BLaER1 treated with 17β-estradiol and CSF1 and Interleukin-3, amounts not matched to agents 10 nM and 100 nM (cell line): ENCODE measurements around the gene TAC4.

ENCODE experiments used
- H3K27ac ChIP-seq, 11 experiments: shearing (Covaris generic); formaldehyde crosslinking; 2 replicates each; pipeline ENCODE4 v1.8.1; 2022
- H3K27me3 ChIP-seq, 11 experiments: shearing (Covaris generic); formaldehyde crosslinking; 2 replicates each; pipeline ENCODE4 v1.8.1; 2022
- H3K36me3 ChIP-seq, 11 experiments: shearing (Covaris generic); formaldehyde crosslinking; 2 replicates each; pipeline ENCODE4 v1.8.1; 2022
- H3K4me1 ChIP-seq, 10 experiments: shearing (Covaris generic); formaldehyde crosslinking; 2 replicates each; pipeline ENCODE4 v1.8.1; 2022
- H3K4me2 ChIP-seq, 11 experiments: shearing (Covaris generic); formaldehyde crosslinking; 2 replicates each; pipeline ENCODE4 v1.8.1; 2022
- H3K4me3 ChIP-seq, 10 experiments: shearing (Covaris generic); formaldehyde crosslinking; 2 replicates each; pipeline ENCODE4 v1.8.1; 2022
- H3K9ac ChIP-seq, 11 experiments: shearing (Covaris generic); formaldehyde crosslinking; 2 replicates each; pipeline ENCODE4 v1.8.1; 2022
- H3K9me3 ChIP-seq, 11 experiments: shearing (Covaris generic); formaldehyde crosslinking; replicated peaks in 1 of 11; 2 replicates each; pipeline ENCODE4 v1.8.1; 2022
- H4K20me1 ChIP-seq, 11 experiments: shearing (Covaris generic); formaldehyde crosslinking; 2 replicates each; pipeline ENCODE4 v1.8.1; 2022
- Cebpa-rat ChIP-seq, 11 experiments: shearing (Covaris generic); IDR thresholded peaks; 2 replicates each; pipeline ENCODE4 v1.8.1; 2022

TAC4 gene

GRCh38 chr17:49821916-49822315, 26.0 kb downstream of the TAC4 start:
- Histone ChIP-seq H4K20me1 (peaks cover 0 to 13% (median 0%) of the 10 kb centered on the region in 11 experiments; a peak in 4 of 22 replicates), H3K4me3 (no peak overlapping the region), H3K9me3 (no peaks in the 10 kb centered on the region), H3K27me3 (no peaks in the 10 kb centered on the region), H3K4me1 (peaks cover 19 to 97% (median 42%) of the 10 kb centered on the region in 10 experiments), H3K4me2 (peak overlapping the region in 6 of 11 experiments; percentile 27 to 79 (median 70); a peak in 9 of 22 replicates), H3K9ac (peak overlapping the region in 1 of 11 experiments; percentile 25; a peak in 2 of 22 replicates), H3K36me3 (peaks cover 99 to 100% (median 100%) of the 10 kb centered on the region in 11 experiments), H3K27ac (peak overlapping the region in 6 of 11 experiments; percentile 13 to 65 (median 38); a peak in 9 of 22 replicates)
- TF ChIP-seq Cebpa-rat (IDR thresholded peaks at IDR 0.05), result no peak

- no peak overlapping the region for H3K4me3 ChIP-seq
- H3K9ac ChIP-seq, result no peak overlapping the region
- H3K27ac ChIP-seq, result peak overlapping the region in 2 of 11 experiments; percentile 62 to 65; a peak in 5 of 22 replicates
- H3K4me1 ChIP-seq, result peaks cover 19 to 97% (median 46%) of the 10 kb centered on the region in 10 experiments
- peaks cover 99 to 100% (median 100%) of the 10 kb centered on the region in 11 experiments for H3K36me3 ChIP-seq
- no peaks in the 10 kb centered on the region for H3K9me3 ChIP-seq
- H3K27me3 ChIP-seq, result no peaks in the 10 kb centered on the region
- peak overlapping the region in 3 of 11 experiments; percentile 49 to 70 (median 69); a peak in 3 of 22 replicates for H3K4me2 ChIP-seq
- TF ChIP-seq Cebpa-rat (IDR thresholded peaks at IDR 0.05), result no peak
- peaks cover 0 to 15% (median 0%) of the 10 kb centered on the region in 11 experiments; a peak in 4 of 22 replicates for H4K20me1 ChIP-seq
Measured at GRCh38 chr17:49821466-49821865, 26.4 kb downstream of the TAC4 start.

GRCh38 chr17:49820773-49821172, 27.1 kb downstream of the TAC4 start:
- no peak for TF ChIP-seq Cebpa-rat (IDR thresholded peaks at IDR 0.05)
- Histone ChIP-seq H3K27me3 (no peaks in the 10 kb centered on the region), H4K20me1 (peaks cover 0 to 17% (median 0%) of the 10 kb centered on the region in 11 experiments; a peak in 4 of 22 replicates), H3K27ac (no peak overlapping the region; a peak in 1 of 22 replicates), H3K4me2 (peak overlapping the region in 2 of 11 experiments; percentile 7 to 70; a peak in 1 of 22 replicates), H3K9ac (no peak overlapping the region), H3K4me3 (no peak overlapping the region), H3K4me1 (peaks cover 19 to 97% (median 49%) of the 10 kb centered on the region in 10 experiments), H3K9me3 (no peaks in the 10 kb centered on the region), H3K36me3 (peaks cover 99 to 100% (median 100%) of the 10 kb centered on the region in 11 experiments)

GRCh38 chr17:49819651-49820050, 28.2 kb downstream of the TAC4 start:
- no peak overlapping the region for H3K4me2 ChIP-seq

GRCh38 chr17:49819138-49819537, 28.7 kb downstream of the TAC4 start:
- no peak for TF ChIP-seq Cebpa-rat (IDR thresholded peaks at IDR 0.05)

More at GRCh38 chr17:49819651-49820050, 28.2 kb downstream of the TAC4 start:
- Histone ChIP-seq H3K4me1 (peaks cover 19 to 97% (median 59%) of the 10 kb centered on the region in 10 experiments), H3K36me3 (peaks cover 99 to 100% (median 100%) of the 10 kb centered on the region in 11 experiments), H3K9ac (no peak overlapping the region), H3K4me3 (no peak overlapping the region), H3K27me3 (no peaks in the 10 kb centered on the region), H3K27ac (no peak overlapping the region), H3K9me3 (no peaks in the 10 kb centered on the region), H4K20me1 (peaks cover 0 to 25% (median 0%) of the 10 kb centered on the region in 11 experiments; a peak in 5 of 22 replicates)
- no peak for TF ChIP-seq Cebpa-rat (IDR thresholded peaks at IDR 0.05)

GRCh38 chr17:49817993-49818392, 29.9 kb downstream of the TAC4 start:
- peak overlapping the region; percentile 16 to 79 (median 52); a peak in 19 of 22 replicates for H3K4me2 ChIP-seq
- H3K9ac ChIP-seq, result peak overlapping the region in 2 of 11 experiments; percentile 12 to 37; a peak in 3 of 22 replicates
- H3K4me1 ChIP-seq, result peaks cover 22 to 98% (median 70%) of the 10 kb centered on the region in 10 experiments
- peaks cover 0 to 39% (median 7%) of the 10 kb centered on the region in 11 experiments; a peak in 12 of 22 replicates for H4K20me1 ChIP-seq
- H3K27ac ChIP-seq, result peak overlapping the region in 8 of 11 experiments; percentile 5 to 61 (median 44); a peak in 15 of 22 replicates
- H3K9me3 ChIP-seq, result no peaks in the 10 kb centered on the region
- H3K4me3 ChIP-seq, result 0 out of 20 replicates have a peak overlapping the region, but pooled peaks of 1 of the 10 experiments have one; percentile 6
- peaks cover 99 to 100% (median 100%) of the 10 kb centered on the region in 11 experiments for H3K36me3 ChIP-seq
- no peak for TF ChIP-seq Cebpa-rat (IDR thresholded peaks at IDR 0.05)
- no peaks in the 10 kb centered on the region for H3K27me3 ChIP-seq

More at GRCh38 chr17:49819138-49819537, 28.7 kb downstream of the TAC4 start:
- Histone ChIP-seq H3K27me3 (no peaks in the 10 kb centered on the region), H3K9ac (no peak overlapping the region), H4K20me1 (peaks cover 0 to 28% (median 2%) of the 10 kb centered on the region in 11 experiments; a peak in 10 of 22 replicates), H3K9me3 (no peaks in the 10 kb centered on the region), H3K4me1 (peaks cover 19 to 98% (median 64%) of the 10 kb centered on the region in 10 experiments), H3K36me3 (peaks cover 99 to 100% (median 100%) of the 10 kb centered on the region in 11 experiments), H3K4me2 (peak overlapping the region in 6 of 11 experiments; percentile 33 to 79 (median 58); a peak in 10 of 22 replicates), H3K4me3 (no peak overlapping the region), H3K27ac (peak overlapping the region in 6 of 11 experiments; percentile 31 to 61 (median 44); a peak in 7 of 22 replicates)

GRCh38 chr17:49815761-49816281, 32.0 kb downstream of the TAC4 start:
- Histone ChIP-seq H4K20me1 (peaks cover 0 to 39% (median 7%) of the 10 kb centered on the region in 11 experiments; a peak in 12 of 22 replicates), H3K4me1 (peaks cover 22 to 77% (median 56%) of the 10 kb centered on the region in 10 experiments), H3K4me2 (peak overlapping the region in 3 of 11 experiments; percentile 1 to 61 (median 18); a peak in 4 of 22 replicates), H3K4me3 (no peak overlapping the region), H3K36me3 (peaks cover 98 to 100% (median 100%) of the 10 kb centered on the region in 11 experiments), H3K9me3 (no peaks in the 10 kb centered on the region), H3K9ac (0 out of 22 replicates have a peak overlapping the region, but pooled peaks of 1 of the 11 experiments have one; percentile 3), H3K27me3 (no peaks in the 10 kb centered on the region), H3K27ac (0 out of 22 replicates have a peak overlapping the region, but pooled peaks of 2 of the 11 experiments have one; percentile 0 to 4)
- TF ChIP-seq Cebpa-rat (IDR thresholded peaks at IDR 0.05), result no peak

GRCh38 chr17:49814781-49815529, 32.9 kb downstream of the TAC4 start:
- Histone ChIP-seq H3K27me3 (no peaks in the 10 kb centered on the region), H3K36me3 (peaks cover 98 to 100% (median 100%) of the 10 kb centered on the region in 11 experiments), H3K9ac (no peak overlapping the region), H3K4me2 (peak overlapping the region in 4 of 11 experiments; percentile 30 to 65 (median 55); a peak in 6 of 22 replicates), H3K9me3 (no peaks in the 10 kb centered on the region), H3K4me3 (no peak overlapping the region), H3K4me1 (peaks cover 22 to 68% (median 52%) of the 10 kb centered on the region in 10 experiments), H3K27ac (no peak overlapping the region), H4K20me1 (peaks cover 0 to 39% (median 10%) of the 10 kb centered on the region in 11 experiments; a peak in 12 of 22 replicates)
- TF ChIP-seq Cebpa-rat (IDR thresholded peaks at IDR 0.05), result no peak
